Sciatic nerve (tissue), 2 donors: ENCODE measurements around the gene ADGRA1. TPM values are rescaled to one million over a fixed set of nuclear protein-coding genes. Genes with fewer than 3 reads are reported as not detected.
A peak's percentile ranks its signal among the peaks of the same experiment; 100 is the strongest.

ENCODE experiments used
- ATAC-seq: fragments of 200-7000 bp; cut with Tn5 transposase; one replicate; pipeline ENCODE4 v1.9.1; 2020; ENCODE audit warnings: mild to moderate bottlenecking, moderate library complexity
- DNase-seq: peaks from one replicate; pipeline ENCODE4 v3.0.0-alpha.2; 2020; ENCODE audit warnings: low spot score
- intact Hi-C: fragments of 100-400 bp; cut with DNase I; formaldehyde crosslinking; loops from one replicate; pipeline ENCODE4 v1.14.2; 2022
- total RNA-seq: library from RNA; stranded (reverse); fragmentation: NEBNext Ultra II Directional; extraction: Animal tissue kit (Norgen Biotek cat#: 25700); gene quantifications from one replicate; pipeline ENCODE4 v1.2.1, GENCODE V29; 2021
- donor health status: DM: no; HTN: no; CAD: no.
- donor health status: DM: no; HTN: no; CAD: no.

The ADGRA1 gene
- total RNA-seq, 1 donor from 2014 or later: 0.13 TPM

DNA sequence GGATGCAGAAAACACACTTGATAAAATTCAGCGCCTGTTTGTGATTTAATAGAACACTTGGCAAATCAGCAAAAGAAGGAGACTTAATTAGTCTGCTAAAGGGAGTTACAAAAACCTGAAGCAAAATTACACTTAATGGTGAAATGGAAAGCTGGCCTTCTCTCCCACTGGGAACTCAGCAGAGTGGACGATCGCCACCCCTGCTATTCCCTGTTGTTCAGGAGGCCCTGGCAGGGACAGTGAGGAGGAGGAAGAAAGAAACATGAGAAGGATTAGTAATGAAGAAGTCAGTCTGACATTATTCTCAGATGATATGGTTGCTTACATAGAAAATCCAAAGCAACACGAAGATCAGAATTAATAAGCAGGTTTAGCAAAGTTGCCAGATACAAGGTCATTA, 66.7 kb downstream of the ADGRA1 start:
- DNase-seq: no peak
- intact Hi-C loops: no loop called here
- ATAC-seq: no peak

DNA sequence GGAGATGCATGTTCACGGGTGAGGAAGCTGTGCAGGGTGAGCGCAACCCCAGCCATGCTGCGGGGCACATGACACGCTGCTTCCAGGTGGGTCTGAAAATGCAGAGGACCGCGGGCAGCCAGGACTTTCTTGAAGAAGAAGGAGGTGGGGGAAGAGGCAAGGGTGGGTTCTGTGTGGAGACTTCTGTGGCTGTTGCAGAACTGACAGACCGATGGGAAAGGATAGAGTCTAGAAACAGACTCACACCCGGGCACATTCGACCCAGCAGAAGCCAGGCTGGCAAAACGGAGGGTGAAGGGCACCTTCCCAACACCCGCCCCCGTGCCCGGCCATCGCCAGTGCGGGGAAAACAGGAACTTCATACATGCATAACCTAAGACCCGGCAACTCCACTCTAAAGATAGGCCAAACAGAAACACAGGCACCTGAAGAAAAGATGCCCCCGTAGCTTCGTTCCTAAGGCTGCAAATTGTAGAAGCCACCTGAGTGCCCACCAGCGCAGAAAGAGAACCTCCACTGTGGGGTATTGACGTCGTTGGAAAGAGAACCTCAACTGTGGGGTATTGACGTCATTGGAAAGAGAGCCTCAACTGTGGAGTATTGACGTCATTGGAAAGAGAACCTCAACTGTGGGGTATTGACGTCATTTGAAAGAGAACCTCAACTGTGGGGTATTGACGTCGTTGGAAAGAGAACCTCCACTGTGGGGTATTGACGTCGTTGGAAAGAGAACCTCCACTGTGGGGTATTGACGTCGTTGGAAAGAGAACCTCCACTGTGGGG, 67.5 kb downstream of the ADGRA1 start:
- peak; percentile 51 for DNase-seq
- intact Hi-C loops: no loop called here
- no peak for ATAC-seq

DNA sequence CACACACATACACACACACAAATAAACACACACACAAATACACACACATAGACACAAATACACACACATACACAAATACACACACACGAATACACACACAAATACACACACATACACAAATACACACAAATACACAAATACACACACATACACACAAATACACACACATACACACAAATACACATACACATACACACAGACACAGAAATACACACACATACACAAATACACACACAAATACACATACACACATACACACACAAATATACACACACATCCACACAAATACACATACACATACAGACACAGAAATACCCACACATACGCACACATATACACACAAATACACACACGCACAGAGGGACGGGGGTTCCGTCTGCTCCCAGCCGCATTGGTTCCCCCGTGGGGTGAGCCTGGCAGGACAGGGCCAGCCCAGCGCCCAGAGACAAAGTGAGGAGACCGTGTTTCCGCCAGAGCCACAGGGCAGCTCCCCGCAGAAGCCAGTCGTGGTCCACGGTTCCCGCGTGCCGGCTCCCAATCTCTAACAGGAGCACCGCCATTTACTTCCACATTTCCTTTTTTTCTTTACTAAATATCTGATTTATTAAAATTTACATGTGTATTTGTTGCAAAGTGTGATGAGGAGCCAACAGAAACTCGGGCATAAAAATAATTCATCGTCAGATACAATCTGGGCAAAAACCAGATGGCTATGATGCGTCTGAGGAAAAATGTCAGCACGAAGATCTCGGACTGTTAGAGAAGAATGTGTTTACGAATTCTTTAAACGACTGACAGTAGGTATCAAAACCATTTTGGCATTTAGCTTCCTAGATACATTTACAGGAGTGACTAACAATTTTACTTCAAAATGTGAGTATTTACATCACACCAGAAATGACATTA, 69.2 kb downstream of the ADGRA1 start:
- intact Hi-C loops: no loop called here
- peak; percentile 51 for DNase-seq

DNA sequence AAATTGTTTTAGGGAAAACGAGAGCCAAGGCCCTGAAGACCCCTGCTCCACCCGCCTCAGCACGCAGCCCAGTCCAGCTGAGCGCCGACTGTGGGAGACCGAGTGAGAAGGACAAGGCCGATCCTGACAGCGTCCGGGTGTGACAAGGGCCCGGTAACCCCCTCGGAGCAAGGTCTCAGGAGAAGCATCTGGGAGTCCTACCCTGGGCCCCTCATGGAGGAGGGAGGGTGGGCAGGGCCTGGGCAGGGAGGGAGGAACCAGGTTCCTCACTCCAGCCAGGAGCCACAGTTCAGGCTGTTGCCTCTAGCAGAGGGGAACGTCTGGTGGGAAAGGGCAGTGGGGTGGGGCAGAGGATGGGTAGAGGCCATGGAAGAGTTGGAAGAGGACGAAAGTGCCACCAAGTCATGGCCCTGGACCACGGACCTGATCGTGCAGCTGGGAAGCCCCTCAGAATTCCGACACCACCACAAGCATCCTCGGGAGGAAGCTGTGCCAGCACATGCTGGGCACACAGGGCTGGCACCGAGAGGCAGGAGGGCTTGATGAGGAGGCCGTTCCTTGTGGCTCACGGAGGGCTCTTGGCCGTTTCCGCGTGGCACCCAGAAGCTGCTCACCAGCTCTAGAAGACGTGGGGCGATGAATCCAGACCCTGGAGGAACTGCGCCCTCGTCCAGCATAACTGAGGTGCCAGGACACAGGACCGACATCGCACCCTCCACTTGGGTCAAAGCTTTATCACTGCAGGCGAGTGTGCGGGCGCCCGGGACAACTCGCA, 70.1 kb downstream of the ADGRA1 start:
- intact Hi-C loops: no loop called here
- peak; percentile 53 for DNase-seq
- ATAC-seq: no peak

More for the DNA sequence above, 69.2 kb downstream of the ADGRA1 start:
- no peak for ATAC-seq

DNA sequence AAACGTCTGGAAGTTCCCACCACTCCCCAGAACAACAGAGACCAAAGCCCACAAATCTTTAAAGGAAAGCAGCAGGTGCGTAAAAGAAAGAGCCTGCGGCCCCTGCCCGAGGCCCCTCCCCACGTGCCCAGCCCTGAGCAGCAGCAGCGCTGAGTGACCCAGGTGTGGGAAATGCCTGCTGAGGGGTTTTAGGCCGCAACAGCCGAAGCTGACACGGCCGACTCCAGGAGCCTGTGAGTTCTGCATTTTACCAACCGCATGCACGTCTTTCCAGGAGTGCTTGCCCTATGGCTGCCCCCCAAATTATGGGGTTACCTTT, 70.7 kb downstream of the ADGRA1 start:
- no peak for ATAC-seq
- DNase-seq: no peak
- intact Hi-C loops: no loop called here

DNA sequence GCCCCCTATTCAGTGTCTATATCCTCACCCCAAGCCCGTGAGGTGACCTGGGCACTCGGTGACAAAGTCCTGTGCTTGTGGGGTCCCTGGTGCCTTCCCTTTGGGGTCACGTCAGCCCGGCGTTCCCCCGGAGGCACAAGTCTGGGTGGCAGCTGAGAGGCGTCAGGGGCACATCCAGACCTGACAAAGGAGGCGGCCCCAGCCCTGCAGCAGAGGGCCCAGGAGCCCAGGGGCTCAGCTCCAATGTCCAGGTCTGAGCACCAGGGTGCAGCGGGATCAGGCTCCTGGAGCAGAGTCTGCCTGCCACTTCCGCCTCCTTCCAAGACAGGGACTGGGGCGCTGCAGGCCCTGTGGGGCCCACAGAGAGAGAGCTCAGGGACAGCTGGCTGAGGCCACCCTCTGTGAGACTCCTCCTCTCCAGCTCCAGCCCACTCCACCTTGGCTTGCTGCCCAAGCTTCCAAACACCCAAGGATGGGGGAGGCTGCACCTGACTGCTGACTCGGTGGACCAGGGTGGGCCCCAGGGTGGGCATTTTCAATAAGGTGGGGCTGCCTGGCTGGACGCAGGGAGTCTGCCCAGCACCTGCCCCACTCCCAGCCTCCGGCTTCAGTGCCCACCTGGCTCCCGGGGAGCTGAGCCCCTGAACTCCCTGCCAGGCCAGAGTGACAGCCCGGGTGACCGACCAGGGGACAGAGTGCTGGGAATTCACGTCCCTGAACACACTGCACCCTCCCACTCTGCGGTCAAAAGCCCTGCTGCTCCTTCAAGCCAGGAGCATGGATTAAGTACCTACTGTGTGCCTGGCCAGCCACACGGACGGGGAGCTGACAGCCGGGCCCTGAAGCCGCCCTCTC, 71.3 kb downstream of the ADGRA1 start:
- DNase-seq (peak; percentile 74), ATAC-seq (peak; percentile 41)
- intact Hi-C loops: no loop called here

DNA sequence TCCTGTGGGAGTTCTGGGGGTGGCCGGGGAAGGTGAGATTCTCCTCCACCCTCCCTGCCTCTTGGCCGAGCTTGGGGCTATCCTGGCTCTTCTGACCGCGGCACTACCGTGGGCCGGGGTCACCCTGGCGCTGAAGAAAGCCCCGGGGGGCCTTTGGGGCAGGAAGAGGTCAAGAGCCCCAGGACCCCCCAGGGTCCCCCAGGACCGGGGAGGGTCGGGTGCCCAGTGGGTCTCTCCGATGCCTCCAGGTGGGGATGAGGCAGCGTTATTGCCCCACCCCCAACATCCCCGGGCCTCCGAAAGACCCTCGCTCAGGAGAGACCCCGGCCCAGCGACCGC, 71.9 kb downstream of the ADGRA1 start:
- intact Hi-C loops: no loop called here
- DNase-seq (peak; percentile 51), ATAC-seq (no peak)

DNA sequence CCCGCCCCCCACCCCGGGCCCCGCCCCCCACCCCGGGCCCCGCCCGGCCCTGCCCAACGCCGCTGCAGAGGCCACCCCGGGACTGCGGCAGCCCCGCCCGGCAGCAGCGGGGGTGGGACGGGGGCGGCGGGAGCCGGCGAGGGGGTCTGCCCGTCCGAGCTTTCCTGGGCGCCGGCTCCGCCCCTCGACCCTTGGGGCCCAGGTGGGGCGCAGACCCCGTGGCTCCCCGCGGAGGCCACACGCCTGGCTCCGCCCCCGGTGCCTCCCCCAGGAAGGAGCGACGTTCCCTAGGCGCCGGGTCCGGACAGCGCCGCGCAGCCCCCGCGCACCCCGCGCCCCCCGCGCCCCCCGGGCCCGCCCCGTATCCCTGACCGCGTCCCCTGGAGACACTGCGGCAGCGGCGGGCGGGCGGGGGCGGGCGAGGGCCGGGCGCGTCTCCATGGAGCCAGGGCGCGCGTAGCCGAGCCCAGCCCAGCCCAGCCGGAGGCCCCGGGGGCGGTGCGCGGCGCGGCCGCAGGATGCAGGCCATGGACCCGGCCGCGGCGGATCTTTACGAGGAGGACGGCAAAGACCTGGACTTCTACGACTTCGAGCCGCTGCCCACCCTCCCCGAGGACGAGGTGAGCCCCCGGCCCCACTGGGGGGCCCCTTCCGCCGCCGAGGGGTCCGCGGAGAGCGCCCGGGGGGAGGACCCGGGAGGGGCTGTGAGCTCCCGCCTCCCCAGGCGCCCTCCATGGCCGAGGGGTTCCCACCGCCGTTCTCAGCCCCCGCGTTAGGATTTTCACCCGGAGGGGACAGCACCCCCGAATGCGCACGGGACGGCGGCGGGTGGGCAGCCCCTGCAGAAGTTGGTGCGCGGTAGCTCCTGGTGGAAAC, 72.5 kb downstream of the ADGRA1 start, which contains the start of gene KNDC1:
Gene KNDC1, plus strand, starts transcription at position 270 of the 876 bp plus-strand sequence. Its CDS starts 249 bp downstream, at position 519.
- ATAC-seq: no peak
- intact Hi-C loops: loop anchor here (1.0 kb wide), 1 partner anchor 34 kb away; no protein-coding TSS in a partner anchor
- peak; percentile 56 for DNase-seq

DNA sequence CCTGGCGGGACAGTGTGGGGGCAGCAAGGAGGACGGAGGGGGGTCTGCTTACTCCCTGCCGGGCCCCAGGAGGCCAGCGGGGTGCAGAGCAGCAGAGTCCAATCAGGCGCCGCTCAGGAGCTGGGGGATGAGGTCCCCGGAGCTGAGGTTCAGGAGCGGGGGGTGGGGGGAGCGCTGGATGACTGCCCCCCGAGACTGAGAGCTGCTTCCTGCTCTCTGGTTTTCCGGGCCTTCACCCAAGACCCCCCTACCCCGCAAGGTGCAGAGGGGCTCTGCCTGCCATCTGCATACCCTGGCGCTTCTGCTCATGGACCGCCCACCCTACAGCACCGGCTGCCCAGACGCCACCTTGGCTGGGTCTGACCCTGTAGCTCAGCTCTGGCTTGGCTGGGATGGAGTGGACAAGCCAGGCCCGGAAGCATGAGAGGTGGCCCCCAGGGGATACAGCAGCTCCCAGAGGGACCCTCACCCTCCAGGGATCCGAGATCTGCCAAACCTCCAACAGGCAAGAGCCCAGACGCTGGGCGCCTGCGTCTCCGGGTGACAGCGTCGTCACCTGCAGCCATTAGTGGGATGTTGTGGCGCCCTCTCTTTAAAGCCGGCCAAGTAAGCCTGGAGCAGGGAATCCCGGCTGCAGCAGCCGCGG, 73.2 kb downstream of the ADGRA1 start:
- intact Hi-C loops: loop anchor here (1.0 kb wide), 1 partner anchor 33 kb away; no protein-coding TSS in a partner anchor
- DNase-seq: peak; percentile 55
- no peak for ATAC-seq

DNA sequence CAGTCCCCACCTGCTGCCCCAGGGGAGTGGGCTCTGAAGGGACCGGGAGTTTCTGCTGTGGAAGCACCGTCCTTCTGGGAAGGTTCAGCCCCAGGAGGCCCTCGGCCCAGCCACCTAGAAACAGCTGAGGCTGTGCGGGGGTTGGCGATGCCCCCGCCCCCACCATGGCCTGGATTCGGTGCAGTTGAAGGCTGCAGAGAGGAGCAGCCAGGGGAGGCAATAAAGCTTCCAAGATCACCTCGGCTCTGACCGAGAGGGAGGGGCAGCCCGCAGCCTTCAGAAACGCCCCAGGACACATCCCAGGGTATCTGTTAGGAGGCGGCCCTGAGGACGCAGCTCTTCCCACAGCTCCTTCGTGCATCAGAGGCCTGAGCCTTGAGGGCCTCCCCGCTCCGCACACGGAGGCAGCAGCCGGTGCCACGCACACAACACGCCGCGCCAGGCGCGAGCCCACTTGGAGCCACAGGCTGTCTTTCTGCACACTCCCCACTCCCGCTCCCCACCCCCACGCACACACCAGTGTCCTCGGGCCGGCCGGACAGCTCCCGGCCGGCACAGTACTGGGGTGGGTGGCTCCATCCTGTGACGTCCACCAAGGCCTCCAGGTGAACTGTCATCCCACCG, 73.9 kb downstream of the ADGRA1 start:
- DNase-seq: peak; percentile 54
- ATAC-seq: no peak
- intact Hi-C loops: no loop called here

DNA sequence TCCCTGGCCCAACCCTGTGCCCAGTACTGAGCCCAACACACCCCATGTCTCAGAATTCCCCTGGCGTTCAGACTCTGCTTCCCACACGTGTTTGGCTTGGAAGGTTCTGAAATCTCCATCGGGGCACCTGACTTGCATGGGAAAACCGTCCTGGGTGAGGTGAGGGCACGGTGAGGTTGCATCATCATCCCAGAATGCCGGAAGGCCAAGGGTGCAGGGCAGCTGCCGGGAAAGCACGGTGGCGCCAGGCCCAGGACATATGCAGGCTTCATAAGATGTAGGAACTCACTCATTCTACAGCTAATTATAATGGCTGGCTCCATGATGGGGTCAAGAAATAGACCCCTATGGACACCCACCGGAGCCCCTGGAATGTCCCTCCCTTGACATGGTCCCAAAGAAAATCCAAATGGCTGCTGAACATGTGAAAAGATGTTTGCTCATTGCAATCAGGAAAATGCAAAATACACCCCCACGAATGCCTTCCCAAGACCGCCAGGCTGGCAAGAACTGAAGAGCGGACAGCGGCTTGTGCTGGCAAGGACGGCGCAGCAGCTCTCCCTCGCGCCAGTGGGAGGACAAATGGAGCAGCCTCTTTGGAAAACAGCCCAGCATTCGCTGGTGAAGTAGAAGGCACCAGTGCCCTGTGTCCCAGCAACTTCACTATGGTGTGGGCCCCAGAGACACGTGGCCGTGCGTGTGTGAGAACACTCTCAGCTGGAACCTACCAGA, 74.6 kb downstream of the ADGRA1 start:
- DNase-seq (peak; percentile 58), ATAC-seq (no peak)
- intact Hi-C loops: no loop called here

DNA sequence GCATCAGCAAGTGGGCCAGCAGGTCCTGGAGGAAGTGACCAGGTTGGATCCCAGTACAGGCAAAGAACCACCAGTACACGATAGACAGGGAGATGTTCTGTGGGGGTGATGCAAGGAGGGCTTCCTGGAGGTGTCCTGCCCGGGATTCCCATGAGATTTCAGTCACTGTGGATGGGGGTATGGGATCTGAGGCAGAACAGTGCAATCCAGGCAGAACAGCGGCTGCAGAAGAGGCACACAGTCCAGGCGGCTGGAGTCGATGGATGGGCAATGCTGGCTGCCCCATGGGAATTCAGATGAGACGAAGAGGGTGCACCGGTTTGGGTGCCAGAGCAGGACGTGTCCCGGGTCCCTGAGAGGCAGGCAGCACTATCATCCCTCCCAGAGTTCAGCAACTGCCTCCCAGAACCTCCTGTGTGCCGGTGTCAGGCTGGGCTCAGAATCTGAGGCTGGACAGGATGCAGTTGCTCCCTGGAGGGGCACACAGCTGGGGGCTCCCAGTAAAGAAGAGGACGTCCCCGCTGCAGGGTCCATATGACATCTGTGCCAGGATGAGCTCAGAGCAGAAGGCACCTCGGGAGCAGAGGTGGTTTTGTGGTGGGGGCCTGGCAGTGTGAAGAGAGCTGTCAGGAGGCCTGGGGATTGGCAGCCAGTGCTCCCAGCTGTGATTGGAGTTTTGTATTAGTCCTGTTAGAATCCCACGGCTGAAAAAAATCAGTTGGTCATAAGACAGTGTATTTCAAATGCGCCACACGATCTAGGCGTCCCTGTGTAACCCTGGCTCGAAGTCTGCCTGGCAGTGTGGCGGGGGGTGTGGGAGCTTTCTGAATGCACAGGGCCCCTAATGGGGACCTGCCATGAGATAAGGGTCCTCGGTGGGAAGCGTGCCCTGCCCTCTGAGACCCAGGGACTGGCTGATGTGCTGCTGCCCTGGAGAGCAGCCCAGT, 75.5 kb downstream of the ADGRA1 start:
- peak; percentile 45 for DNase-seq
- intact Hi-C loops: no loop called here

DNA sequence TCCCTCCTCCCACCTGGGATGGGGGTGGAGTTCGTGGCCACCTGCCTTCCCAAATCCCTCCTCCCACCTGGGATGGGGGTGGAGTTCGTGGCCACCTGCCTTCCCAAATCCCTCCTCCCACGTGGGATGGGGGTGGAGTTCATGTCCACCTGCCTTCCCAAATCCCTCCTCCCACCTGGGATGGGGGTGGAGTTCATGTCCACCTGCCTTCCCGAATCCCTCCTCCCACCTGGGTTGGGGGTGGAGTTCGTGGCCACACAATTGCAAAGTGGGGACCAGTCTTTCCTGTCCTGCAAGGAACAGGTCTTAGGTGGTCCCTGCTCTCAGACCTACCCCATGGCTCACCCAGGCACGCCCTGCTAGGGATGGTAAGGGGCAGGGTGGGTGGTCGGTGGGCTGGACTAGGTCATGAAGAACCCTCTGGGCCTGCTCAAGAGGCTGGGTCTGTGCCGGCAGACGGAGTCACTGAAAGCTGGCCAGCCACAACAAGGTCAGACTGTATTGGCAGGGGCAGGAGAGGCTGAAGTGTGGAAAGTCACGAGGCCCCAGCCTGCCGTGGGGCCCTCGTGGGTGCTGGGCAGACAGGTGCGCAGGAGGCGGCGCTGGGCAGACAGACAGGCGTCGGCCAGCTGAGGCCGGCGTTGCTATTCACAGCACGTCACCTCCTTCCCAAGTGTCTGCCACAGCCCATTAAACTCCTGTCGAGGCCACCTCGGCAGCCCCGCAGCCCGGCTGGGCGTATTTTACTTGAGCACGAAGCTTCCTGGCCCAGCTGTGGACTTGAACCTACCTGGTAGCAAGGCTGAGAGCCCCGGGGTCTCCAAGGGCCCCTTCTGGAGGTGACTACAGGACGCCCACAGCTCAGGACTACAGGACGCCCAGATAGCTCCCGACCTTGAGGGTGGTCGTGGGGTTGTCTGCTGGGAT, 76.4 kb downstream of the ADGRA1 start:
- intact Hi-C loops: no loop called here
- DNase-seq: peak; percentile 53
- no peak for ATAC-seq

More for the DNA sequence above, 75.5 kb downstream of the ADGRA1 start:
- no peak for ATAC-seq
